Caki2 (cell line): Measurements from ENCODE around the gene CELF2. TPM values are rescaled to one million over a fixed set of nuclear protein-coding genes. Genes with fewer than 3 reads are reported as not detected.

ENCODE experiments used
- DNase-seq: peaks from one replicate; pipeline ENCODE4 v3.0.0-alpha.2; 2015; ENCODE audit warnings: low read depth
- in situ Hi-C: cut with HindIII; loops from 2 replicates; pipeline ENCODE4 v1.10.0; 2016; ENCODE audit warnings: low sequenced_read_pairs, low pct_unique_long_range_greater_than_20kb, mixed read lengths
- total RNA-seq: library from RNA; depleted of rRNA; stranded (reverse); fragments of >200 nt; shearing (Covaris generic); gene quantifications from 2 replicates; pipeline ENCODE4 v1.2.3, GENCODE V29; 2014; ENCODE audit warnings: low replicate concordance

The CELF2 gene
- total RNA-seq, 1 experiment from 2014 or later = 0.10 TPM

- in situ Hi-C loops = no loop called here
- no peak for DNase-seq
Measured at GRCh38 chr10:11017000-11017569, 587 bp upstream of the CELF2 start.

GRCh38 chr10:11018432-11018841 is 765 bp downstream of the CELF2 start:
- DNase-seq = no peak
- in situ Hi-C loops = no loop called here

- in situ Hi-C loops = no loop called here
- no peak for DNase-seq
Measured at GRCh38 chr10:11018855-11019631, 1.4 kb downstream of the CELF2 start.

- DNase-seq = no peak
- in situ Hi-C loops = no loop called here
Measured at GRCh38 chr10:11019724-11020547, 2.3 kb downstream of the CELF2 start.

- in situ Hi-C loops = no loop called here
- no peak for DNase-seq
Measured at GRCh38 chr10:11020548-11020942, 2.9 kb downstream of the CELF2 start.

GRCh38 chr10:11022213-11022612 is 4.5 kb downstream of the CELF2 start:
- DNase-seq = no peak
- in situ Hi-C loops = no loop called here

GRCh38 chr10:11023009-11023953 is 5.6 kb downstream of the CELF2 start:
- in situ Hi-C loops = no loop called here
- DNase-seq = no peak

GRCh38 chr10:11024596-11024995 is 6.9 kb downstream of the CELF2 start:
- DNase-seq = no peak
- in situ Hi-C loops = no loop called here

GRCh38 chr10:11025978-11026377 is 8.3 kb downstream of the CELF2 start:
- in situ Hi-C loops = no loop called here

GRCh38 chr10:11026773-11027172 is 9.1 kb downstream of the CELF2 start:
- no peak for DNase-seq
- in situ Hi-C loops = no loop called here

More at GRCh38 chr10:11025978-11026377, 8.3 kb downstream of the CELF2 start:
- no peak for DNase-seq

GRCh38 chr10:11034762-11035161 is 17.1 kb downstream of the CELF2 start:
- no peak for DNase-seq
- in situ Hi-C loops = no loop called here

GRCh38 chr10:11035301-11035991 is 17.8 kb downstream of the CELF2 start:
- in situ Hi-C loops = no loop called here

GRCh38 chr10:11036424-11037011 is 18.8 kb downstream of the CELF2 start:
- in situ Hi-C loops = no loop called here
- peak; percentile 33 for DNase-seq

More at GRCh38 chr10:11035301-11035991, 17.8 kb downstream of the CELF2 start:
- DNase-seq = peak; percentile 56

- DNase-seq = no peak
- in situ Hi-C loops = no loop called here
Measured at GRCh38 chr10:11037991-11038390, 20.3 kb downstream of the CELF2 start.

- in situ Hi-C loops = no loop called here
- no peak for DNase-seq
Measured at GRCh38 chr10:11042357-11042756, 24.7 kb downstream of the CELF2 start.

- no peak for DNase-seq
- in situ Hi-C loops = no loop called here
Measured at GRCh38 chr10:11043039-11043438, 25.4 kb downstream of the CELF2 start.

- no peak for DNase-seq
- in situ Hi-C loops = no loop called here
Measured at GRCh38 chr10:11043446-11044127, 25.9 kb downstream of the CELF2 start.
